HEK293T (cell line): ENCODE data around the gene VWA8.

Experiments used
- BHLHE40 ChIP-seq: fragments of 450-650 bp; IDR thresholded peaks from 2 replicates; pipeline ENCODE4 v1.6.1; 2016; ENCODE audit warnings: mild to moderate bottlenecking, moderate library complexity, borderline replicate concordance
- ELF4 ChIP-seq: fragments of 450-650 bp; IDR thresholded peaks from 2 replicates; pipeline ENCODE4 v1.6.1; 2017; ENCODE audit warnings: antibody characterized with exemption
- FOXA1 ChIP-seq: fragments of 450-650 bp; IDR thresholded peaks from 2 replicates; pipeline ENCODE4 v1.6.1; 2016; ENCODE audit warnings: mild to moderate bottlenecking
- FOXK2 ChIP-seq: fragments of 450-650 bp; IDR thresholded peaks from 2 replicates; pipeline ENCODE4 v1.6.1; 2016; ENCODE audit warnings: mild to moderate bottlenecking
- FOXM1 ChIP-seq: fragments of 450-650 bp; IDR thresholded peaks from 2 replicates; pipeline ENCODE4 v1.6.1; 2017; ENCODE audit warnings: mild to moderate bottlenecking, borderline replicate concordance
- HDGF ChIP-seq: fragments of 450-650 bp; IDR thresholded peaks from 2 replicates; pipeline ENCODE4 v1.6.1; 2017; ENCODE audit warnings: antibody characterized with exemption, borderline replicate concordance
- L3MBTL2 ChIP-seq: fragments of 450-650 bp; conservative IDR thresholded peaks from 2 replicates; pipeline ENCODE4 v1.6.1; 2016; ENCODE audit warnings: mild to moderate bottlenecking
- LEF1 ChIP-seq: fragments of 450-650 bp; IDR thresholded peaks from 2 replicates; pipeline ENCODE4 v1.6.1; 2017; ENCODE audit warnings: mild to moderate bottlenecking, borderline replicate concordance
- PKNOX1 ChIP-seq: fragments of 450-650 bp; IDR thresholded peaks from 2 replicates; pipeline ENCODE4 v1.6.1; 2016
- SUZ12 ChIP-seq: fragments of 450-650 bp; IDR thresholded peaks from 2 replicates; pipeline ENCODE4 v1.6.1; 2016; ENCODE audit warnings: mild to moderate bottlenecking
- TARDBP ChIP-seq: fragments of 450-650 bp; IDR thresholded peaks from 2 replicates; pipeline ENCODE4 v1.6.1; 2016
- ZNF384 ChIP-seq: fragments of 450-650 bp; IDR thresholded peaks from 2 replicates; pipeline ENCODE4 v1.6.1; 2016

- no peak for TF ChIP-seq FOXK2
- TF ChIP-seq LEF1 = no peak
- TF ChIP-seq L3MBTL2 = no peak; the same call in 1 of the 2 replicates
- no peak for TF ChIP-seq BHLHE40
- no peak for TF ChIP-seq FOXM1
- TF ChIP-seq TARDBP = no peak
- TF ChIP-seq SUZ12 = no peak
- TF ChIP-seq ELF4 = no peak
- no peak for TF ChIP-seq FOXA1
- no peak for TF ChIP-seq HDGF
- peak; percentile 75 for TF ChIP-seq PKNOX1
- no peak for TF ChIP-seq ZNF384
Measured at GRCh38 chr13:41622432-41623429, 338.2 kb downstream of the VWA8 start.
